IMR-90 (cell line): Measurements from ENCODE around the gene CALN1. TPM values are rescaled to one million over a fixed set of nuclear protein-coding genes. Genes with fewer than 3 reads are reported as not detected.

ENCODE experiments used
- ATAC-seq: fragments of 200-7000 bp; cut with Tn5 transposase; 2 replicates; pipeline ENCODE4 v1.9.1; 2020; ENCODE audit warnings: low read depth, mild to moderate bottlenecking, moderate library complexity
- BruUV-seq: library from RNA; stranded (reverse); fragments of 400-500 nt; replicated peaks from 2 replicates; lab custom pipeline; 2021; lab: Mats Ljungman, UMichigan
- CTCF ChIA-PET: fragments of 300-600 bp; formaldehyde crosslinking; extraction: SDS; loops from one replicate; lab custom pipeline; 2021; ENCODE audit warnings: antibody characterized with exemption; lab: Yijun Ruan, JAX
- POLR2A ChIA-PET: fragments of 300-600 bp; sonication (Branson Sonifier 250); formaldehyde crosslinking; loops from one replicate; lab custom pipeline; 2022; ENCODE audit warnings: antibody characterized with exemption; ENCODE audit not compliant: unreplicated experiment; lab: Charles Lee
- DNase-seq: peaks from one replicate; pipeline ENCODE4 v3.0.0; 2013
- H2AFZ ChIP-seq: replicated peaks from 2 replicates; pipeline ENCODE3; 2013; ENCODE audit warnings: low read length, mild to moderate bottlenecking; ENCODE audit not compliant: poor library complexity
- H2AK5ac ChIP-seq: 2 replicates; pipeline ENCODE4 v1.6.1; 2013; ENCODE audit warnings: low read depth, low read length, inconsistent platforms
- H2AK9ac ChIP-seq: replicated peaks from 2 replicates; pipeline ENCODE3; 2013; ENCODE audit warnings: mild to moderate bottlenecking, low read depth, low read length, moderate library complexity; ENCODE audit not compliant: poor library complexity
- H2BK120ac ChIP-seq: 2 replicates; pipeline ENCODE4 v1.6.1; 2013; ENCODE audit warnings: low read depth, low read length, inconsistent platforms
- H2BK15ac ChIP-seq: 3 replicates; pipeline ENCODE4 v1.6.1; 2013; ENCODE audit warnings: low read depth, low read length, inconsistent platforms
- H2BK20ac ChIP-seq: 2 replicates; pipeline ENCODE4 v1.6.1; 2013; ENCODE audit warnings: low read depth, mild to moderate bottlenecking, inconsistent platforms, low read length, moderate library complexity
- H2BK5ac ChIP-seq: 2 replicates; pipeline ENCODE4 v1.6.1; 2013; ENCODE audit warnings: mild to moderate bottlenecking, low read depth, low read length, inconsistent platforms; ENCODE audit not compliant: poor library complexity, severe bottlenecking
- H3K14ac ChIP-seq: replicated peaks from 2 replicates; pipeline ENCODE4 v1.6.1; 2013; ENCODE audit warnings: low read depth, low read length, inconsistent platforms
- H3K18ac ChIP-seq: 2 replicates; pipeline ENCODE4 v1.6.1; 2013; ENCODE audit warnings: low read depth, low read length, control low read depth
- H3K23ac ChIP-seq: 2 replicates; pipeline ENCODE4 v1.6.1; 2013; ENCODE audit warnings: low read depth, low read length, inconsistent platforms
- H3K27ac ChIP-seq: 2 replicates; pipeline ENCODE4 v1.5.1; 2013; ENCODE audit warnings: mild to moderate bottlenecking, control low read depth, low read length; ENCODE audit not compliant: insufficient read depth
- H3K27me3 ChIP-seq: 2 replicates; pipeline ENCODE4 v1.6.1; 2013; ENCODE audit warnings: low read length; ENCODE audit not compliant: control insufficient read depth, insufficient read depth
- H3K36me3 ChIP-seq: 2 replicates; pipeline ENCODE4 v1.6.1; 2013; ENCODE audit warnings: low read length, mixed read lengths; ENCODE audit not compliant: control insufficient read depth, insufficient read depth
- H3K4ac ChIP-seq: 2 replicates; pipeline ENCODE4 v1.6.1; 2013; ENCODE audit warnings: low read depth, low read length, inconsistent platforms
- H3K4me1 ChIP-seq: 2 replicates; pipeline ENCODE4 v1.6.1; 2013; ENCODE audit warnings: low read length, mixed read lengths; ENCODE audit not compliant: control insufficient read depth, insufficient read depth
- H3K4me2 ChIP-seq: 2 replicates; pipeline ENCODE4 v1.6.1; 2013; ENCODE audit warnings: low read depth, mild to moderate bottlenecking, control low read depth, low read length, moderate library complexity
- H3K4me3 ChIP-seq: 2 replicates; pipeline ENCODE4 v1.5.1; 2013; ENCODE audit warnings: low read depth, mild to moderate bottlenecking, control low read depth, low read length, moderate library complexity; ENCODE audit not compliant: insufficient read depth
- H3K56ac ChIP-seq: 2 replicates; pipeline ENCODE4 v1.6.1; 2013; ENCODE audit warnings: low read length, inconsistent platforms; ENCODE audit not compliant: insufficient read depth; ENCODE audit errors: extremely low read depth
- H3K79me1 ChIP-seq, 2 experiments: 2 replicates each; pipeline ENCODE4 v1.6.1; 2013; ENCODE audit warnings: low read length in 2 of 2, inconsistent platforms in 1 of 2, low read depth in 1 of 2
- H3K9ac ChIP-seq: 2 replicates; pipeline ENCODE4 v1.6.1; 2013; ENCODE audit warnings: low read depth, low read length, control low read depth
- H3K9me1 ChIP-seq: 2 replicates; pipeline ENCODE4 v1.6.1; 2013; ENCODE audit warnings: low read length, inconsistent platforms; ENCODE audit not compliant: insufficient read depth
- H3K9me3 ChIP-seq: 2 replicates; pipeline ENCODE4 v1.6.1; 2013; ENCODE audit warnings: low read length; ENCODE audit not compliant: control insufficient read depth, insufficient read depth
- H4K20me1 ChIP-seq: 2 replicates; pipeline ENCODE4 v1.6.1; 2013; ENCODE audit warnings: low read length, inconsistent platforms; ENCODE audit not compliant: insufficient read depth
- H4K5ac ChIP-seq: 2 replicates; pipeline ENCODE4 v1.6.1; 2013; ENCODE audit warnings: mild to moderate bottlenecking, low read depth, low read length, control low read depth
- H4K8ac ChIP-seq, 2 experiments: 2 replicates each; pipeline ENCODE4 v1.6.1; 2013; ENCODE audit warnings: low read depth in 2 of 2, low read length in 2 of 2, control low read depth in 1 of 2, inconsistent platforms in 1 of 2
- H4K91ac ChIP-seq: 2 replicates; pipeline ENCODE4 v1.6.1; 2013; ENCODE audit warnings: low read depth, low read length, inconsistent platforms; ENCODE audit not compliant: insufficient read depth
- CHD1 ChIP-seq: IDR thresholded peaks from 2 replicates; pipeline ENCODE4 v1.6.1; 2012; ENCODE audit warnings: low read depth, low read length, improper control_type of control experiment
- MXI1 ChIP-seq: IDR thresholded peaks from 2 replicates; pipeline ENCODE4 v1.6.1; 2012; ENCODE audit warnings: low read depth, mild to moderate bottlenecking, low read length, moderate library complexity, borderline replicate concordance
- NFE2L2 ChIP-seq: fragments of 150-350 bp; IDR thresholded peaks from 2 replicates; pipeline ENCODE4 v1.6.1; 2016; ENCODE audit warnings: low read depth, mild to moderate bottlenecking, low read length
- RAD21 ChIP-seq: IDR thresholded peaks from 2 replicates; pipeline ENCODE4 v1.6.1; 2012; ENCODE audit warnings: low read length, improper control_type of control experiment
- WGBS, 2 experiments: methylation state at CpG; one replicate each; pipeline versions ENCODE4 v1.1.5 to v1.1.7; 2013; ENCODE audit warnings: missing lambda C conversion rate in 2 of 2; ENCODE audit not compliant: insufficient read length in 1 of 2; ENCODE audit errors: extremely low coverage in 2 of 2; 5-methylcytosine and 5-hydroxymethylcytosine counted together
- dilution Hi-C: fragments of 300-500 bp; cut with HindIII; formaldehyde crosslinking; loops from one replicate; pipeline ENCODE4 v1.14.3; 2018; ENCODE audit warnings: low sequenced_read_pairs; ENCODE audit not compliant: unreplicated experiment
- in situ Hi-C: fragments of 300-500 bp; cut with MboI; formaldehyde crosslinking; loops from 3 replicates; pipeline ENCODE4 v1.14.3; 2019; ENCODE audit warnings: low sequenced_read_pairs, inconsistent platforms, mixed read lengths
- intact Hi-C: fragments of 100-400 bp; cut with micrococcal nuclease; formaldehyde crosslinking; loops from 2 replicates; pipeline ENCODE4 v1.10.0; 2022
- polyA plus RNA-seq, 3 experiments: library from polyadenylated mRNA; depleted of rRNA; stranded (reverse); fragments of >200 nt; gene quantifications; 2 replicates each; pipeline ENCODE4 v1.2.3, GENCODE V29; 2012; ENCODE audit warnings: low replicate concordance in 1 of 3
- total RNA-seq: library from RNA; depleted of rRNA; stranded (reverse); fragments of >200 nt; gene quantifications from 2 replicates; pipeline ENCODE4 v1.2.3, GENCODE V29; 2012
- TF ChIP-seq, protein P1 (sequence below): fragments of 150-350 bp; IDR thresholded peaks from 2 replicates; pipeline ENCODE4 v1.6.1; 2016; ENCODE audit warnings: low read depth, mild to moderate bottlenecking, low read length, moderate library complexity, borderline replicate concordance

The CALN1 gene
- total and polyA plus RNA-seq, 2 of the 4 experiments (the other 2 are of a cell fraction) = not detected

DNA sequence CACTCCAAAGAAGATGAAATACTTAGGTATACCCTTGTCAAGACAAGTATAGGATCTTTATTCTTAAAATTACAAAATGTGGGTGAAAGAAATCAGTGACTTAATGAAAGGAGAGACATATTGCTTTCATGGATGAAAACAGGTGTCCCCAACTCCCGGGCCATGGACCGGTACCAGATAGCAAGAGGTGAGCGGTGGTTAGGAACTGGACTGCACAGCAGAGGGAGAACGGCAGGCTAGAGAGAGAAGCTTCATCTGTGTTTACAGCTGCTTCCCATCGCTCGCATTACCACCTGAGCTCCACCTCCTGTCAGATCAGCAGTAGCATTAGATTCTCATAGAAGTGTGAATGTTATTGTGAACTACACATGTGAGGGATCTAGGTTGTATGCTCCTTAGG lies 408.9 kb downstream of the CALN1 start:
- Histone ChIP-seq H3K23ac (no peak overlapping the region), H3K79me1 (no peaks in the 10 kb centered on the region), H3K9me3 (peaks cover 8% of the 10 kb centered on the region; the same call in 1 of the 2 replicates), H3K9ac (no peak overlapping the region), H2BK5ac (no peak overlapping the region), H4K91ac (no peak overlapping the region), H2BK15ac (no peak overlapping the region), H3K56ac (no peak overlapping the region), H3K27ac (no peak overlapping the region), H3K4me2 (no peak overlapping the region), H3K14ac (no peak overlapping the region), H4K8ac (no peak overlapping the region), H2AFZ (no peak overlapping the region), H3K9me1 (no peaks in the 10 kb centered on the region), H2BK120ac (no peak overlapping the region), H2BK20ac (no peak overlapping the region), H3K18ac (no peak overlapping the region), H3K4me3 (no peak overlapping the region), H4K20me1 (no peaks in the 10 kb centered on the region), H3K4ac (no peak overlapping the region), H3K36me3 (no peaks in the 10 kb centered on the region), H2AK5ac (no peak overlapping the region), H4K5ac (no peak overlapping the region), H3K4me1 (no peaks in the 10 kb centered on the region), H3K27me3 (no peaks in the 10 kb centered on the region), H2AK9ac (no peak overlapping the region)
- intact Hi-C loops = no loop called here
- DNase-seq (no peak), ATAC-seq (no peak)
- BruUV-seq = no TSS peak
- WGBS, 2 experiments = 76% methylated on average over 2 of the region's 6 CpGs; no CpG with 5 or more reads in 1 of the 2 experiments
- in situ Hi-C loops = no loop called here
- POLR2A ChIA-PET = no interaction called here
- dilution Hi-C loops = no loop called here
- TF ChIP-seq RAD21 = no peak
- TF ChIP-seq, protein P1, sequence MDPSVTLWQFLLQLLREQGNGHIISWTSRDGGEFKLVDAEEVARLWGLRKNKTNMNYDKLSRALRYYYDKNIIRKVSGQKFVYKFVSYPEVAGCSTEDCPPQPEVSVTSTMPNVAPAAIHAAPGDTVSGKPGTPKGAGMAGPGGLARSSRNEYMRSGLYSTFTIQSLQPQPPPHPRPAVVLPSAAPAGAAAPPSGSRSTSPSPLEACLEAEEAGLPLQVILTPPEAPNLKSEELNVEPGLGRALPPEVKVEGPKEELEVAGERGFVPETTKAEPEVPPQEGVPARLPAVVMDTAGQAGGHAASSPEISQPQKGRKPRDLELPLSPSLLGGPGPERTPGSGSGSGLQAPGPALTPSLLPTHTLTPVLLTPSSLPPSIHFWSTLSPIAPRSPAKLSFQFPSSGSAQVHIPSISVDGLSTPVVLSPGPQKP = no peak
- TF ChIP-seq MXI1 = no peak
- TF ChIP-seq NFE2L2 = no peak
- TF ChIP-seq CHD1 = no peak
- CTCF ChIA-PET = no interaction called here
